ENCODE measurements around the gene PPCDC. TPM values are rescaled to one million over a fixed set of nuclear protein-coding genes. Genes with fewer than 3 reads are reported as not detected.

Gene PPCDC, protein sequence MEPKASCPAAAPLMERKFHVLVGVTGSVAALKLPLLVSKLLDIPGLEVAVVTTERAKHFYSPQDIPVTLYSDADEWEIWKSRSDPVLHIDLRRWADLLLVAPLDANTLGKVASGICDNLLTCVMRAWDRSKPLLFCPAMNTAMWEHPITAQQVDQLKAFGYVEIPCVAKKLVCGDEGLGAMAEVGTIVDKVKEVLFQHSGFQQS
- 10.1 TPM for polyA plus RNA-seq (2013, experiment 1 of 2; ENCODE audit: insufficient read length)
- 5.4 TPM for polyA plus RNA-seq (2013, experiment 2 of 2; ENCODE audit: insufficient read length)

DNA sequence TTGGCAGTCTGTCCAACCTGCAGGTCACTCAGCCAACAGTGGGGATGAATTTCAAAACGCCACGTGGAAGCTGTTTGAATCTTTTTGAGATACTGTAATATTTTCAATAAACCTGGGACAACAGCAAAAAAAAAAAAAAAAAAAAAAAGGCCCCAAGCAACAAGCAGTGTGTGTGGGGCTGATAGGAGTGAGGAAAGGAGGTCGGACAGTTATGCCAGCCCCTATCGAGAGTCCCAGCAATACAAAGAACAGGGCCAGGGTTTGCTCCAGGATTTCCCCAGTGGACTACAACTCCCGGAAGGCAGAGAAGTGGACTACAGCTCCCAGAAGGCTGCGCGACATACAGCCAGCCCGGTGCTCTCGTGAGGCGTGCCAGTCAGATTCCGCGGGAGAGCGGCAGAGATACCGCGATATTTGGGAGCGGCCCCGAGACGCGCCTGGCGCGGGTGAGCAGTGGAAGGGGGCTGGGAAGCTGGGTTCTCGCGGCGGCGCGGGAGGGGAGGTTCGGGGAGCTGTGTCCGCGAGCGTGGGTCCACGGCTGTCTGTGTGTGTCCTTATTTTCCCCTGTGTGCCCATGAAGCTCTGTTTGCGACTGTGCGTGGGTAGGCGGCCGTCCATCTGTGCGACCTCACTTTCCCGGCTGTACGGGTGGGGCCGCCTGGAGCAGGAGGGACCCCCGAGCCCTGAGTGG is at the start of gene PPCDC:
Gene PPCDC (plus strand): TSS at position 410 of the 691 bp plus-strand sequence. CDS start 4,729 bp downstream, outside the sequence.
- DNase-seq = peak; percentile 95

DNA sequence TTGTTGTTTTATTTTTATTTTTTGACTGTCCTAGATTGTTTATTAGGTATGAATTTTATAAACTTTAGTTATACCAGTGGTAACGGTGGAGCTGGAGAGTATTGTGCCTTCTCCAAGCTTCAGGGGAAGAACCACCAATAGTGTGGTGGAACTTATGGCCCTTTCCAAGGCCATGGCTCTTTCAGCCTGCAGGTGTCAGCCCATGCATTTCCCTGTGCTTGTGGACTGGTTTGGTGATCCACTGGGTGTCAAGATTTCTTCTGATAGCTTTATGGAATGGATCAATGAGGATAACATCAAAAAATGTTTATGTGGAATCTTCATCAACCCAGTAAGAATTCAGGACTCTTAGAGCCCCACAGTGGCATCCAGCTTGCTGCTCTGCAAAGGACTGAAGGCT is 47.2 kb upstream of the PPCDC start:
- DNase-seq = no peak

GRCh38 chr15:74977599-74977998 is 45.8 kb upstream of the PPCDC start:
- DNase-seq = no peak

DNA sequence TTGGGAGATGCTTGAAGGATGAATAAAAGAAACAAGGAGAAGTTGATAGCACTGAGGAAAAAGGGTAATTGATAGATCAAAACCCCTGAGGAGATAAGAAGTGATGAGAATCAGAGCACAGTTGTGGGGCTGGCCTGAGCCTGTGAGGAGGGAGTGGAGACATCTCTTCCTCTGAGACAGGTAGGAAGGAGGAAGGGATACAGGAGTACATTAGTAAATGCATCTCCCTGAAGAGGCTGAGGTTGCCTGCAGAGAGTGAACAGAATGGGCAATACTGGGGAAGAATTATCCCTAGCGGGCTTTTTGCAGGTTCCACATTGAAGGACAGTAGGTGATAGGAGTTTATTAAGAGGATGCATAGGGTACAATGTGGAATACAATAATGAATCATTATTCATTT is 45.3 kb upstream of the PPCDC start:
- no peak for DNase-seq

GRCh38 chr15:74978503-74978902 is 44.9 kb upstream of the PPCDC start:
- peak; percentile 20 for DNase-seq

GRCh38 chr15:74982183-74982582 is 41.2 kb upstream of the PPCDC start:
- no peak for DNase-seq

GRCh38 chr15:74983725-74984231 is 39.6 kb upstream of the PPCDC start:
- DNase-seq = no peak

GRCh38 chr15:74988007-74988800 is 35.2 kb upstream of the PPCDC start:
- DNase-seq = peak; percentile 25

DNA sequence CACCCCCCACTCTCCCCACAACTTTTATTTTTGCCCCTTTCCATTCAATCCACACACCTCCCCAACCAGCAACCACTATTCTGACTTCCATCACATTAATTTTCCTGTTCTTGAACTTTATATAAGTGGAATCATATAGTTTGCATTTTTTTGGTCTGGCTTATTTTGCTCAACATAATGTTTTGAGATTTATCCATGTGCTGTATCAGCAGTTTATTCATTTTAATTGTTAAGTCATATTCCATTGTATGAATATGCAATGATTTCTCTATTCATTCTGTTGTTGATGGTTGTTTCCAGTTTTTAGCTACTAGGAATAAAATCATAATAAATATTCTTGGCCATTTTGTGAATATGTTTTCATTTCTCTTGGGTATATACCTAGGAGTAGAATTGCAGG is 33.9 kb upstream of the PPCDC start:
- no peak for DNase-seq

GRCh38 chr15:74992619-74993018 is 30.8 kb upstream of the PPCDC start:
- DNase-seq = no peak

GRCh38 chr15:74994236-74994635 is 29.2 kb upstream of the PPCDC start:
- no peak for DNase-seq

DNA sequence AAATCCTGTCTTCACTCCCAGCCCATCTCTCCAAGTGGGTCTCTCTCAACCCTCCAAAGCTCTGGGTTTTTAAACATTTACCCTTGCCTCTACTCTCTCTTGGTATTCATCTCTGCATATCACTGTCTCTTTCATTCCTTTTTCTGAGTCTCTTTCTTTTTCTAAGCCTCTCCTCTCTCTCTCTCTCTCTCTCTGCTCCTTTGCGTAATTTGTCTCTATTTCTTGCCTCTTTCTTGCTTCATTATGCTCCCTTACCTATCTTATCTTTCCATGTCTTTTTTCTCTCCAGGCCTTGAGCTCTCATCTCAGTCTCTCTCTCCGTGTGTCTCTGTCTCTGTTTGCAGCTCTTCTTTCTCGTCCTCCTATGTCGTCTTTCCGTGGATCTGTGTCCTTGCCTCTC is 28.7 kb upstream of the PPCDC start:
- no peak for DNase-seq

GRCh38 chr15:74995182-74995778 is 28.1 kb upstream of the PPCDC start, which contains the start of gene SCAMP5:
TSS of gene SCAMP5 (plus strand) at chr15:74995563. CDS start at chr15:75011840, 16,277 bp downstream.
- DNase-seq = peak; percentile 90

DNA sequence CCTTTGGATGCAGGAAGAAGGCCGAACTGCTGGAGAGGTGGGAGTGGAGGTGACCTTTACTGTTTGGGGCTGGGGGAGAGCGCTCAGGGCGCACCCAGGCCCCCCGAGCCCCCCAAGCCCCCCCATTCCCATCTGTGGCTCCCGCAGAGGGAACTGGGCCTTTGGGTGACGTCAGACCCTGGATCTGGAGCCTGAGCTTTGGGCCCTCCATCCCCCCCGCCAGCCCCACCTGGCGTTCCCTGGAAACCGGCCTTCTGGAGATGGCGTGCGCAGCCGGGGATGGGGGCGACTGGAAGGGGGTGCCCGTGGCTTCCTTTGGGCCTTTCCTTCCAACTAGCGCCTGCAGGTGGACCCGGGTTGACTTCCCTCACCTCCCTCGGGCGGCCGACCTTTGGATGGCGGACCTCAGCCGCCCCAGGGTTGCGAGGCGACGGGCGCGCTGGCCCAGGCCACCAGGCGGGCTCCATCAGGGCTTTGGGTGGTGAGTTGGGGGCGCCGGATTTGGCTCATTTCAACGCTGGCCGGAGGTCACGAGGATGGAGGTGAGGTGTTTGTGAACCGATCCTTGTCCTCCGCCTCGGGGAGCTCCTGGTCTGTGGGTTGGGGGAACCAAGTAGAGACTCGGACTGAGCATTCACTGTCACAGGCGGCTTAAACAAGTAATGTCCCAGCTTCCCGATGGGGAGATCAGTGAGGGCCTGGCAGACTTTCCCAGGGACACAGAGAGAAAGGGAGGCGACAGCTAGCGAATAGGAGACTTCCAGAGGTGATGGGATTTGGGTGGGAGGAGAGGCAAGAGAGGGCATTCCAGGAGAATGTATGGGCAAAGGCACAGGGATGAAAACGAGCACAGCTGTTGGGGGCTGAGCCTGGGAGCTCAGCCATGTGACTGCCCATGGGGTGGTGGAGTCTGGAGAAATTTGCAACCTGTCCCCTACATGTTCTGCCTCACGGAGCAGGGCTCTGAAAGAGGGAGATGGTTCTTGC is 27.3 kb upstream of the PPCDC start:
- DNase-seq = no peak

GRCh38 chr15:74997141-74997540 is 26.2 kb upstream of the PPCDC start:
- DNase-seq = no peak

DNA sequence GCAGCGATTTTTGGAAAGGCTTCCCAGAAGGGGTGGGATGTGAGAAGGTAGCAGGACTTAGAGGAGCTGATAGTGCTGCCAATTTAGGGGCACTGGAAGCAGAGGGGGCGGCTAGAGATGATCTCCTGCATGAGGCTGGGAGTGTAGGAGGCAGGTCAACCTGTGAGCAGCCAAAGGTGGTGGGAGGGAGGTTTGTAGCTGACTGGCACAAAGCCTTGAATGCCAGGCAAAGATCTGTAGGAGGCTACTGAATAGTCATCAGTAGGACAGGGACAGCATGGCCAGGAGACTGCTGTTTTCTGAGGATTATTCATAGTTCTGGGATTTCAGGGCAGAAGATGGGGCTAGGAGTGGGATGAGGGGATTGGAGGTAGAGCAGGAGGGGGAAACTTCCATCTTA is 25.8 kb upstream of the PPCDC start:
- no peak for DNase-seq

DNA sequence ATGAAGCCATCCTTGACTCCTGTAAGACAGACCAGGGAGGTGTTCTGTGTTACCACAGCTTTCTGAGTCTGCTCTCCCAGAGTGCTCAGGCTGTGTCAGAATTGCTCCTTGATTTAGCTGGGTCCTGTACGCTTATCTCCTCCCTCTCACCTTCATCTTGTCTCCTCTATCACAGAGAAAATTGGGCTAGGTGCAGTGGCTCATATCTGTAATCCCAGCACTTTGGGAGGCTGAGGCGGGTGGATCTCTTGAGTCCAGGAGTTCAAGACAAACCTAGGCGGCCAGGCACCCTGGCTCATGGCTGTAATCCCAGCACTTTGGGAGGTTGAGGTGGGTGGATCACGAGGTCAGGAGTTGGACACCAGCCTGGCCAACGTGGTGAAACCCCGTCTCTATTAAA is 22.1 kb upstream of the PPCDC start:
- DNase-seq = no peak

- DNase-seq = no peak
Measured at GRCh38 chr15:75002398-75002797, 21.0 kb upstream of the PPCDC start.

DNA sequence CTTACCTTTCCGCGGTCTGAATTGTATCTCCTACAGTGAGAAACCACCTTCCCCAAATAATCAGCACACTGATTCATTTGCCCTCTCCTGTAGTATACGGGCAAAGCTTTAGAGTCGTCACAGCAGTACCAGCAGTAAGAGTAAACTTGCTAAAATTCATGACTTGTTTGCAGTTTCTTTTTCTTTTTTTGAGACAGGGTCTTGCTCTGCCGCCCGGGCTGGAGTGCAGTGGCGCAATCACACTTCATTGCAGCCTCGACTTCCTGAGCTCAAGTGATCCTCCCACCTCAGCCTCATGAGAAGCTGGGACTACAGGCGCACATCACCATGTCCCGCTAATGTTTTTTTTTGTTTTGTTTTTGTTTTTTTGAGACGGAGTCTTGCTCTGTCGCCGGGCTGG is 16.2 kb upstream of the PPCDC start:
- DNase-seq = no peak

- no peak for DNase-seq
Measured at GRCh38 chr15:75008221-75008625, 15.2 kb upstream of the PPCDC start.

GRCh38 chr15:75008629-75009326 is 14.6 kb upstream of the PPCDC start:
- DNase-seq = no peak
